BLaER1 treated with 17β-estradiol and CSF1 and Interleukin-3, amounts not matched to agents 10 nM and 100 nM (cell line): Measurements from ENCODE around the gene SH3GLB1.

Experiments
- H3K27ac ChIP-seq, 11 experiments: shearing (Covaris generic); formaldehyde crosslinking; 2 replicates each; pipeline ENCODE4 v1.8.1; 2022
- H3K27me3 ChIP-seq, 11 experiments: shearing (Covaris generic); formaldehyde crosslinking; 2 replicates each; pipeline ENCODE4 v1.8.1; 2022
- H3K36me3 ChIP-seq, 11 experiments: shearing (Covaris generic); formaldehyde crosslinking; 2 replicates each; pipeline ENCODE4 v1.8.1; 2022
- H3K4me1 ChIP-seq, 10 experiments: shearing (Covaris generic); formaldehyde crosslinking; 2 replicates each; pipeline ENCODE4 v1.8.1; 2022
- H3K4me2 ChIP-seq, 11 experiments: shearing (Covaris generic); formaldehyde crosslinking; 2 replicates each; pipeline ENCODE4 v1.8.1; 2022
- H3K4me3 ChIP-seq, 10 experiments: shearing (Covaris generic); formaldehyde crosslinking; 2 replicates each; pipeline ENCODE4 v1.8.1; 2022
- H3K9ac ChIP-seq, 11 experiments: shearing (Covaris generic); formaldehyde crosslinking; 2 replicates each; pipeline ENCODE4 v1.8.1; 2022
- H3K9me3 ChIP-seq, 11 experiments: shearing (Covaris generic); formaldehyde crosslinking; replicated peaks in 1 of 11; 2 replicates each; pipeline ENCODE4 v1.8.1; 2022
- H4K20me1 ChIP-seq, 11 experiments: shearing (Covaris generic); formaldehyde crosslinking; 2 replicates each; pipeline ENCODE4 v1.8.1; 2022
- Cebpa-rat ChIP-seq, 11 experiments: shearing (Covaris generic); IDR thresholded peaks; 2 replicates each; pipeline ENCODE4 v1.8.1; 2022

SH3GLB1 gene

GRCh38 chr1:86758570-86758969 is 54.2 kb downstream of the SH3GLB1 start:
- Histone ChIP-seq H3K4me3 (no peak overlapping the region), H4K20me1 (no peaks in the 10 kb centered on the region), H3K9me3 (peaks cover 0 to 10% (median 0%) of the 10 kb centered on the region in 11 experiments; a peak in 3 of 22 replicates), H3K27me3 (no peaks in the 10 kb centered on the region), H3K4me2 (no peak overlapping the region), H3K27ac (no peak overlapping the region), H3K4me1 (peaks cover 0 to 46% (median 6%) of the 10 kb centered on the region in 10 experiments; a peak in 9 of 20 replicates), H3K9ac (no peak overlapping the region), H3K36me3 (no peaks in the 10 kb centered on the region)
- no peak for TF ChIP-seq Cebpa-rat (IDR thresholded peaks at IDR 0.05)

GRCh38 chr1:86760199-86760598 is 55.8 kb downstream of the SH3GLB1 start:
- H3K36me3 ChIP-seq, result no peaks in the 10 kb centered on the region
- H3K27ac ChIP-seq, result no peak overlapping the region
- no peak overlapping the region for H3K9ac ChIP-seq
- no peaks in the 10 kb centered on the region for H4K20me1 ChIP-seq
- no peak overlapping the region for H3K4me3 ChIP-seq
- H3K27me3 ChIP-seq, result no peaks in the 10 kb centered on the region
- no peak overlapping the region for H3K4me2 ChIP-seq
- peaks cover 0 to 34% (median 6%) of the 10 kb centered on the region in 10 experiments; a peak in 8 of 20 replicates for H3K4me1 ChIP-seq
- TF ChIP-seq Cebpa-rat (IDR thresholded peaks at IDR 0.05), result no peak
- peaks cover 0 to 21% (median 0%) of the 10 kb centered on the region in 11 experiments; a peak in 3 of 22 replicates for H3K9me3 ChIP-seq

DNA sequence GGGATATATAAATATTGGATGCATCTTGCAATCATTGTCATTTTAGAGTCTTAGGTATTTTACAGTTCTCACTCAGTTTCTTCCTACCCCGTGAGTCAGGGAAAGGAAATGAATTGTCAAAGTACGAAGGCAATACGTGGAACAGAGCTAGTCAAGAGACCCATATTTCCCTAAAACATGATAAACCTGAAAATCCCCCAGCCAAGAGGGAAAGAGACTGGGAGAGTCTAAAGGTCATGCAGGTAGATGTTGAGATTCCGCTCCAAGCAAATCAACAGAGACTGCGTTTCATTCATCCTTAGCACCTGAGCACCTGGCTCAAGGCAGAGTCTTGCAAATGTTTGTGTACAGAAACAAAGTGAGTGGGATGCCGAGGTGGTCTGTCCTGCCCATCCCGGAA is 58.0 kb downstream of the SH3GLB1 start:
- H3K27ac ChIP-seq, result no peak overlapping the region
- H3K27me3 ChIP-seq, result no peaks in the 10 kb centered on the region
- H3K4me3 ChIP-seq, result no peak overlapping the region
- no peaks in the 10 kb centered on the region for H4K20me1 ChIP-seq
- H3K4me2 ChIP-seq, result no peak overlapping the region
- no peak for TF ChIP-seq Cebpa-rat (IDR thresholded peaks at IDR 0.05)
- H3K4me1 ChIP-seq, result peaks cover 0 to 13% (median 5%) of the 10 kb centered on the region in 10 experiments; a peak in 7 of 20 replicates
- H3K9ac ChIP-seq, result no peak overlapping the region
- H3K36me3 ChIP-seq, result no peaks in the 10 kb centered on the region
- H3K9me3 ChIP-seq, result peaks cover 0 to 40% (median 4%) of the 10 kb centered on the region in 11 experiments; a peak in 15 of 22 replicates

GRCh38 chr1:86764523-86764922 is 60.1 kb downstream of the SH3GLB1 start:
- Histone ChIP-seq H3K27ac (no peak overlapping the region), H3K4me2 (no peak overlapping the region), H3K4me1 (peaks cover 0 to 20% (median 5%) of the 10 kb centered on the region in 10 experiments; a peak in 8 of 20 replicates), H3K4me3 (no peak overlapping the region), H3K9me3 (peaks cover 0 to 50% (median 11%) of the 10 kb centered on the region in 11 experiments; a peak in 15 of 22 replicates), H3K36me3 (peaks cover 0 to 6% (median 0%) of the 10 kb centered on the region in 11 experiments; a peak in 1 of 22 replicates), H3K27me3 (no peaks in the 10 kb centered on the region), H4K20me1 (no peaks in the 10 kb centered on the region), H3K9ac (no peak overlapping the region)
- TF ChIP-seq Cebpa-rat (IDR thresholded peaks at IDR 0.05), result no peak

GRCh38 chr1:86765073-86765472 is 60.7 kb downstream of the SH3GLB1 start:
- H3K4me2 ChIP-seq, result no peak overlapping the region
- H3K4me3 ChIP-seq, result no peak overlapping the region
- H3K4me1 ChIP-seq, result peaks cover 0 to 20% (median 5%) of the 10 kb centered on the region in 10 experiments; a peak in 8 of 20 replicates
- no peak overlapping the region for H3K9ac ChIP-seq
- H3K9me3 ChIP-seq, result peaks cover 0 to 52% (median 11%) of the 10 kb centered on the region in 11 experiments; a peak in 15 of 22 replicates
- no peak for TF ChIP-seq Cebpa-rat (IDR thresholded peaks at IDR 0.05)
- H3K27ac ChIP-seq, result peak overlapping the region in 1 of 11 experiments; percentile 3; a peak in 1 of 22 replicates
- no peaks in the 10 kb centered on the region for H4K20me1 ChIP-seq
- no peaks in the 10 kb centered on the region for H3K27me3 ChIP-seq
- peaks cover 0 to 6% (median 0%) of the 10 kb centered on the region in 11 experiments; a peak in 1 of 22 replicates for H3K36me3 ChIP-seq

GRCh38 chr1:86765674-86766073 is 61.3 kb downstream of the SH3GLB1 start:
- H3K4me1 ChIP-seq, result peaks cover 0 to 20% (median 5%) of the 10 kb centered on the region in 10 experiments; a peak in 8 of 20 replicates
- no peak overlapping the region for H3K4me2 ChIP-seq
- no peak overlapping the region for H3K9ac ChIP-seq
- peaks cover 0 to 47% (median 11%) of the 10 kb centered on the region in 11 experiments; a peak in 15 of 22 replicates for H3K9me3 ChIP-seq
- H3K27me3 ChIP-seq, result no peaks in the 10 kb centered on the region
- H3K4me3 ChIP-seq, result no peak overlapping the region
- TF ChIP-seq Cebpa-rat (IDR thresholded peaks at IDR 0.05), result no peak
- H4K20me1 ChIP-seq, result no peaks in the 10 kb centered on the region
- H3K36me3 ChIP-seq, result peaks cover 0 to 6% (median 0%) of the 10 kb centered on the region in 11 experiments; a peak in 1 of 22 replicates
- H3K27ac ChIP-seq, result no peak overlapping the region

GRCh38 chr1:86768554-86768953 is 64.2 kb downstream of the SH3GLB1 start:
- no peak overlapping the region for H3K4me3 ChIP-seq
- no peak overlapping the region for H3K9ac ChIP-seq
- TF ChIP-seq Cebpa-rat (IDR thresholded peaks at IDR 0.05), result no peak
- peaks cover 5 to 44% (median 16%) of the 10 kb centered on the region in 10 experiments for H3K4me1 ChIP-seq
- peak overlapping the region in 4 of 11 experiments; percentile 6 to 25 (median 16); a peak in 5 of 22 replicates for H3K27ac ChIP-seq
- no peaks in the 10 kb centered on the region for H3K27me3 ChIP-seq
- peaks cover 0 to 6% (median 0%) of the 10 kb centered on the region in 11 experiments; a peak in 1 of 22 replicates for H3K36me3 ChIP-seq
- peak overlapping the region in 3 of 11 experiments; percentile 25 to 38 (median 27); a peak in 5 of 22 replicates for H3K4me2 ChIP-seq
- H3K9me3 ChIP-seq, result peaks cover 0 to 66% (median 18%) of the 10 kb centered on the region in 11 experiments; a peak in 15 of 22 replicates
- H4K20me1 ChIP-seq, result no peaks in the 10 kb centered on the region

DNA sequence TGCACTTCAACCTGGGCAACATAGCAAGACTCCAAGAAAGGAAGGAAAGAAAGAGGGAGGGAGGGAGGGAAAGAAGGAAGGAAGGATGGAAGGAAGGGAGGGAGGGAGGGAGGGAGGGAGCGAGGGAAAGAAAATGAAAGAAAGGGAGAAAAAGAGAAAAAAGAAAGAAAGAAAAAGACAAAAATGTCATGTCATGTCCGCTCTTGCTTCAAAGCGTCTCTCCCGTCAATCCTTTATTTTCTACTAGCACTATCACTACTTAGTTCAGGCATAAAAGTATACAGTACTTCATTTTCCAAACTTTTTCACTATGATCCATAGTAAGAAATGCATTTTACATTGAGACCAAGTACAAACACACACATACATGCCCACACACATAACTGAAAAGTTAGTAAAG is 64.7 kb downstream of the SH3GLB1 start:
- no peak overlapping the region for H3K4me3 ChIP-seq
- H3K4me2 ChIP-seq, result no peak overlapping the region
- H3K27ac ChIP-seq, result peak overlapping the region in 2 of 11 experiments; percentile 46 to 99; a peak in 2 of 22 replicates
- peaks cover 0 to 62% (median 18%) of the 10 kb centered on the region in 11 experiments; a peak in 15 of 22 replicates for H3K9me3 ChIP-seq
- H3K36me3 ChIP-seq, result peaks cover 0 to 6% (median 0%) of the 10 kb centered on the region in 11 experiments; a peak in 1 of 22 replicates
- peaks cover 10 to 49% (median 21%) of the 10 kb centered on the region in 10 experiments for H3K4me1 ChIP-seq
- no peaks in the 10 kb centered on the region for H3K27me3 ChIP-seq
- no peaks in the 10 kb centered on the region for H4K20me1 ChIP-seq
- TF ChIP-seq Cebpa-rat (IDR thresholded peaks at IDR 0.05), result no peak
- no peak overlapping the region for H3K9ac ChIP-seq

DNA sequence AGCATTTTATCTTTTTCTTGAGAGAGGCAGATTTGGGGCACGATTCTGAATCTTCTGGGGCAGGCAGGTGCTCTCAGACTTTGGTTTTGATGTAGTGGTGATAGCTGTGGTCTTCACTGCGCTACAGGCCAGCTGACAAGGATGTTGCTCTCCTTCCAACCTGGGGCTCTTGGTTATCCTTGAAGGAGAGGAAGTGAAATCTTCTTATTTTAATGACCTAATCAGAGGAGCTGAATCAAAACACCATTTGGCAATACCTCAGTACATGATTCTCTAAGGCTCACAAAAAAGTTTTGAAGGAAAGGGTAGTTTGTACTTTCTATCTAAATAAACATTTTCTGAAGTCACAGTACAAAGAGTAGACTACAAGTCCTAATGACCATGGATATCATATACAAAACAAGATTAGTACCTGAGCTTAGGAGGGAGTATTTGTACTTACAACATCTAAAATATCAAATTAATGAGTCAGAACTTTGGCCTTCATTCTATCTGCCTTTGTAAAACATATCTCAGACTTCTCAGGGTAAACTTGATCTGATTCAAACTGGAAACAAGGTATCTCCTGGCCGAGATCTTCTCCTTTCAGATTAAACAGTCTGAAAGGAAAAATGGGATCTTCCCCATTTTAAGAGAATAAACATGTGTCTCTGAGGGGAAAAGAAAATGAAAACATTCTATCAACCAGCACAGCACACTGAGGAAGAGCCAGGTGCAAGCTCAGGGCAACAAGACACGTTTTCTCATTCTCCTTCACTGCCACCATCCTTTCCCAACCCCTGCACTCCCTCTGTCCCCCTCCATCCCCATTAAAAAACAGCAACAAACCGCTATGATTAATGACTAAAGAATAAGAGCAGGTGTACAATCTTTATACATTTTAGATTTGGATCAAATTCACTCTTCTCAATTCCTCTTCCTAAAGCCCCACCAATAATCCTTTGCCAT is 69.2 kb downstream of the SH3GLB1 start:
- Histone ChIP-seq H3K9ac (peak overlapping the region; percentile 77 to 91 (median 87)), H3K4me3 (peak overlapping the region in 5 of 10 experiments; percentile 1 to 34 (median 18); a peak in 4 of 20 replicates), H3K4me2 (peak overlapping the region; percentile 65 to 96 (median 77)), H3K9me3 (peaks cover 0 to 52% (median 0%) of the 10 kb centered on the region in 11 experiments; a peak in 7 of 22 replicates), H3K27ac (peak overlapping the region; percentile 93 to 99 (median 97)), H3K4me1 (peaks cover 21 to 79% (median 63%) of the 10 kb centered on the region in 10 experiments), H3K27me3 (no peaks in the 10 kb centered on the region), H3K36me3 (no peaks in the 10 kb centered on the region), H4K20me1 (no peaks in the 10 kb centered on the region)
- 0 out of 22 replicates have a peak, but pooled peaks of 1 of the 11 experiments have one; percentile 18 for TF ChIP-seq Cebpa-rat (IDR thresholded peaks at IDR 0.05)
